Measurements from ENCODE around the gene KIF5C. TPM values are rescaled to one million over a fixed set of nuclear protein-coding genes. Genes with fewer than 3 reads are reported as not detected.

Gene KIF5C
- total RNA-seq, 1 donor from 2014 or later: 38.9 TPM

GRCh38 chr2:148896136-148896535, 21.1 kb downstream of the KIF5C start:
- Mint-ChIP-seq H3K27me3 (no peaks in the 10 kb centered on the region), H3K36me3 (peaks cover 3% of the 10 kb centered on the region), H3K4me3 (no peak overlapping the region), H3K4me1 (ENCODE audit: unreplicated experiment) (peaks cover 21% of the 10 kb centered on the region), H3K27ac (no peak overlapping the region), H3K9me3 (peaks cover 6% of the 10 kb centered on the region)
- no peak for DNase-seq (ENCODE audit: extremely low spot score, unreplicated experiment)
- TF ChIP-seq CTCF (conservative IDR thresholded peaks at IDR 0.05): no peak

GRCh38 chr2:148899638-148900318, 24.8 kb downstream of the KIF5C start:
- Mint-ChIP-seq H3K4me3 (peak overlapping the region; percentile 1), H3K36me3 (peaks cover 12% of the 10 kb centered on the region), H3K4me1 (ENCODE audit: unreplicated experiment) (peaks cover 43% of the 10 kb centered on the region), H3K27ac (no peak overlapping the region), H3K9me3 (no peaks in the 10 kb centered on the region), H3K27me3 (no peaks in the 10 kb centered on the region)
- no peak for TF ChIP-seq CTCF (conservative IDR thresholded peaks at IDR 0.05)
- no peak for DNase-seq (ENCODE audit: extremely low spot score, unreplicated experiment)

GRCh38 chr2:148900350-148900837, 25.4 kb downstream of the KIF5C start:
- Mint-ChIP-seq H3K4me3 (peak overlapping the region; percentile 1), H3K27me3 (no peaks in the 10 kb centered on the region), H3K36me3 (peaks cover 12% of the 10 kb centered on the region), H3K4me1 (ENCODE audit: unreplicated experiment) (peaks cover 43% of the 10 kb centered on the region), H3K9me3 (no peaks in the 10 kb centered on the region), H3K27ac (no peak overlapping the region)
- DNase-seq (ENCODE audit: extremely low spot score, unreplicated experiment): no peak
- no peak for TF ChIP-seq CTCF (conservative IDR thresholded peaks at IDR 0.05)

- no peak overlapping the region for H3K4me3 Mint-ChIP-seq
- H3K27ac Mint-ChIP-seq: no peak overlapping the region
- DNase-seq (ENCODE audit: extremely low spot score, unreplicated experiment): no peak
- peaks cover 49% of the 10 kb centered on the region for H3K4me1 Mint-ChIP-seq (ENCODE audit: unreplicated experiment)
- H3K9me3 Mint-ChIP-seq: peaks cover 3% of the 10 kb centered on the region
- peaks cover 16% of the 10 kb centered on the region for H3K36me3 Mint-ChIP-seq
- no peak for TF ChIP-seq CTCF (conservative IDR thresholded peaks at IDR 0.05)
- H3K27me3 Mint-ChIP-seq: no peaks in the 10 kb centered on the region
Observed at GRCh38 chr2:148901142-148901541, 26.1 kb downstream of the KIF5C start.

- H3K36me3 Mint-ChIP-seq: peaks cover 16% of the 10 kb centered on the region
- peaks cover 4% of the 10 kb centered on the region for H3K9me3 Mint-ChIP-seq
- no peak for DNase-seq (ENCODE audit: extremely low spot score, unreplicated experiment)
- no peak overlapping the region for H3K27ac Mint-ChIP-seq
- peaks cover 50% of the 10 kb centered on the region for H3K4me1 Mint-ChIP-seq (ENCODE audit: unreplicated experiment)
- H3K4me3 Mint-ChIP-seq: no peak overlapping the region
- TF ChIP-seq CTCF (conservative IDR thresholded peaks at IDR 0.05): no peak
- no peaks in the 10 kb centered on the region for H3K27me3 Mint-ChIP-seq
Observed at GRCh38 chr2:148902798-148903197, 27.8 kb downstream of the KIF5C start.
